Nephron (organoid): Measurements from ENCODE around the gene DPP10.

Source experiments
- H3K27ac Mint-ChIP-seq, 3 experiments: 2 replicates each; pipeline ENCODE4 v1.8.0; 2020; ENCODE audit warnings: mixed read lengths in 3 of 3, mild to moderate bottlenecking in 2 of 3, moderate library complexity in 1 of 3
- H3K27me3 Mint-ChIP-seq: 2 replicates; pipeline ENCODE4 v1.8.0; 2021; ENCODE audit warnings: low read depth, mild to moderate bottlenecking, moderate library complexity, mixed read lengths
- H3K36me3 Mint-ChIP-seq: 2 replicates; pipeline ENCODE4 v1.8.0; 2020; ENCODE audit warnings: low read depth, mixed read lengths
- H3K4me1 Mint-ChIP-seq: 2 replicates; pipeline ENCODE4 v1.8.0; 2020; ENCODE audit warnings: mixed read lengths
- H3K4me3 Mint-ChIP-seq, 3 experiments: 2 replicates each; pipeline ENCODE4 v1.8.0; 2020; ENCODE audit warnings: mild to moderate bottlenecking in 3 of 3, mixed read lengths in 3 of 3, moderate library complexity in 2 of 3
- H3K9me3 Mint-ChIP-seq: 2 replicates; pipeline ENCODE4 v1.8.0; 2020; ENCODE audit warnings: mixed read lengths
- CTCF ChIP-seq, 3 experiments: fragments of 200-600 bp; sonication (generic); IDR thresholded peaks; one replicate each; pipeline ENCODE4 v1.5.0; 2021; ENCODE audit warnings: antibody characterized with exemption in 3 of 3; ENCODE audit not compliant: unreplicated experiment in 3 of 3

The DPP10 gene

GRCh38 chr2:114545052-114545451 lies 102.6 kb downstream of the DPP10 start:
- Mint-ChIP-seq H3K4me1 (peaks cover 17% of the 10 kb centered on the region), H3K36me3 (no peaks in the 10 kb centered on the region), H3K4me3 (no peak overlapping the region), H3K9me3 (no peaks in the 10 kb centered on the region), H3K27me3 (peaks cover 5% of the 10 kb centered on the region), H3K27ac (no peak overlapping the region)
- TF ChIP-seq CTCF (IDR thresholded peaks at IDR 0.05; ENCODE audit: unreplicated experiment in 3 of 3) = no peak

GRCh38 chr2:114546531-114546930 lies 104.1 kb downstream of the DPP10 start:
- Mint-ChIP-seq H3K36me3 (no peaks in the 10 kb centered on the region), H3K27ac (no peak overlapping the region)

GRCh38 chr2:114548151-114548550 lies 105.7 kb downstream of the DPP10 start:
- H3K27ac Mint-ChIP-seq = no peak overlapping the region
- H3K4me1 Mint-ChIP-seq = peaks cover 10% of the 10 kb centered on the region
- H3K9me3 Mint-ChIP-seq = no peaks in the 10 kb centered on the region
- H3K27me3 Mint-ChIP-seq = peaks cover 7% of the 10 kb centered on the region
- no peaks in the 10 kb centered on the region for H3K36me3 Mint-ChIP-seq
- TF ChIP-seq CTCF (IDR thresholded peaks at IDR 0.05; ENCODE audit: unreplicated experiment in 3 of 3) = no peak
- H3K4me3 Mint-ChIP-seq = no peak overlapping the region

More at GRCh38 chr2:114546531-114546930, 104.1 kb downstream of the DPP10 start:
- Mint-ChIP-seq H3K4me3 (no peak overlapping the region), H3K4me1 (peaks cover 17% of the 10 kb centered on the region), H3K27me3 (peaks cover 5% of the 10 kb centered on the region), H3K9me3 (no peaks in the 10 kb centered on the region)
- TF ChIP-seq CTCF (IDR thresholded peaks at IDR 0.05; ENCODE audit: unreplicated experiment in 3 of 3) = no peak

GRCh38 chr2:114550364-114550763 lies 107.9 kb downstream of the DPP10 start:
- no peaks in the 10 kb centered on the region for H3K9me3 Mint-ChIP-seq
- H3K27me3 Mint-ChIP-seq = peaks cover 12% of the 10 kb centered on the region
- no peaks in the 10 kb centered on the region for H3K4me1 Mint-ChIP-seq
- H3K27ac Mint-ChIP-seq = peak overlapping the region in 1 of 3 experiments; percentile 3
- H3K36me3 Mint-ChIP-seq = no peaks in the 10 kb centered on the region
- TF ChIP-seq CTCF (IDR thresholded peaks at IDR 0.05; ENCODE audit: unreplicated experiment in 3 of 3) = no peak
- no peak overlapping the region for H3K4me3 Mint-ChIP-seq

GRCh38 chr2:114550895-114551793 lies 108.7 kb downstream of the DPP10 start:
- H3K4me3 Mint-ChIP-seq = no peak overlapping the region
- peaks cover 12% of the 10 kb centered on the region for H3K27me3 Mint-ChIP-seq
- TF ChIP-seq CTCF (IDR thresholded peaks at IDR 0.05; ENCODE audit: unreplicated experiment in 3 of 3) = peak; percentile 76 to 78 (median 78)
- no peaks in the 10 kb centered on the region for H3K9me3 Mint-ChIP-seq
- H3K36me3 Mint-ChIP-seq = no peaks in the 10 kb centered on the region
- H3K27ac Mint-ChIP-seq = peak overlapping the region in 2 of 3 experiments; percentile 3 to 53
- no peaks in the 10 kb centered on the region for H3K4me1 Mint-ChIP-seq

GRCh38 chr2:114553027-114553426 lies 110.6 kb downstream of the DPP10 start:
- no peaks in the 10 kb centered on the region for H3K4me1 Mint-ChIP-seq
- H3K27me3 Mint-ChIP-seq = peaks cover 9% of the 10 kb centered on the region
- H3K27ac Mint-ChIP-seq = no peak overlapping the region
- no peak for TF ChIP-seq CTCF (IDR thresholded peaks at IDR 0.05; ENCODE audit: unreplicated experiment in 3 of 3)
- H3K4me3 Mint-ChIP-seq = no peak overlapping the region
- H3K9me3 Mint-ChIP-seq = no peaks in the 10 kb centered on the region
- H3K36me3 Mint-ChIP-seq = no peaks in the 10 kb centered on the region
